Left renal pelvis (tissue), 4 donors: ENCODE measurements around the gene INPP5A. TPM values are rescaled to one million over a fixed set of nuclear protein-coding genes. Genes with fewer than 3 reads are reported as not detected.
"Not testable (repeated sequence)": the region's sequence is repeated elsewhere in the genome, so short reads cannot be mapped to it uniquely, and the experiment has no call there.

Source experiments
- DNase-seq, 4 donors: peaks; one replicate each; pipeline ENCODE4 v3.0.0-alpha.2; 2013; ENCODE audit warnings: low read depth in 4 of 4, low spot score in 3 of 4
- polyA plus RNA-seq, 4 donors: library from polyadenylated mRNA; unstranded; fragments of 120-200 nt; gene quantifications; one replicate each; pipeline ENCODE4 v1.2.1, GENCODE V29; 2013; ENCODE audit not compliant: insufficient read length in 4 of 4

The INPP5A gene
- polyA plus RNA-seq, 4 donors, result 29.0 to 40.2 (median 35.5) TPM

GRCh38 chr10:132699411-132700155 lies 162.0 kb downstream of the INPP5A start:
- DNase-seq, result no peak

- DNase-seq, result no peak
These were observed 162.8 kb downstream of the INPP5A start for GRCh38 chr10:132700156-132701098.

GRCh38 chr10:132701099-132701845 lies 163.7 kb downstream of the INPP5A start:
- DNase-seq, result no peak

GRCh38 chr10:132701846-132702190 lies 164.2 kb downstream of the INPP5A start:
- DNase-seq, result no peak

DNA sequence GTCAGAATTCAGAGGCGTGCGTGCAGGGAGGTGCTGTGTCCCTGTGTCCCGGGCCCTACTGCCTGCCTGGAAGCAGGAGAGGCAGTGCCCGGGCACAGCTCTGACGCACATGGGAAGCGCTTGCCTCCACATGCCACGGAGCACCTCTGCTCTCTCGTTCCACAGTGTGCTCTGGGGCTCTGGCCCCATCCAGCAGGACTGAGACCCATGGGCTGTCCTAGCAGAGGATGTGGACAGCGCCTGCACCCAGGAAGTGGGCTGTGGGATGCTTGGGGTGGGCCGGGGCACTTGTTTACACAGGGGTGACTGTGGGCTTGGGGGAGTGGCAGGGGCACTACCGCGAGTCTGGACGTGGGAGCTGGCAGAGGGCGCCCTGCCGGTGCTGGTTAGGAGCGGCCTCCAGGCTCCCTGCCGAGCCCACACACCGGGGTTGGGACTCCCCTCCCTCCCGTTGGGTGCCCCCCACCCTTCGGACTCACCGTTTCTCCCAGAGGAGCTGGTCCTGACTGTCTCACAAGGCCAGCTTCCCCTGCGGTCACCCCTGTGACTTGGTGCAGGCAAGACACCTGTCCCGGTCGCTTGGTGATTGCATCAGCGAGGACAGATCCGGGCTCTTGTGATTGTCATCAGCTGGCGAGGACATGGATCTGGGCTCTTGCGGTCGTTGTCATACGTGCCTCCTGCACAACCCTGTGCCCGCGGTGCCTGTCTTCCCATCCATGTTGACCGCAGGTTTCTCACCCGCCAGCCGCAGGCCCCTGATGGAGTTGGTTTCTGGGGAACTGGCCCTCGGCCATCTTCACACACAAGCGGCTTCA lies 165.2 kb downstream of the INPP5A start:
- no peak for DNase-seq

GRCh38 chr10:132703419-132704007 lies 165.9 kb downstream of the INPP5A start:
- no peak for DNase-seq

DNA sequence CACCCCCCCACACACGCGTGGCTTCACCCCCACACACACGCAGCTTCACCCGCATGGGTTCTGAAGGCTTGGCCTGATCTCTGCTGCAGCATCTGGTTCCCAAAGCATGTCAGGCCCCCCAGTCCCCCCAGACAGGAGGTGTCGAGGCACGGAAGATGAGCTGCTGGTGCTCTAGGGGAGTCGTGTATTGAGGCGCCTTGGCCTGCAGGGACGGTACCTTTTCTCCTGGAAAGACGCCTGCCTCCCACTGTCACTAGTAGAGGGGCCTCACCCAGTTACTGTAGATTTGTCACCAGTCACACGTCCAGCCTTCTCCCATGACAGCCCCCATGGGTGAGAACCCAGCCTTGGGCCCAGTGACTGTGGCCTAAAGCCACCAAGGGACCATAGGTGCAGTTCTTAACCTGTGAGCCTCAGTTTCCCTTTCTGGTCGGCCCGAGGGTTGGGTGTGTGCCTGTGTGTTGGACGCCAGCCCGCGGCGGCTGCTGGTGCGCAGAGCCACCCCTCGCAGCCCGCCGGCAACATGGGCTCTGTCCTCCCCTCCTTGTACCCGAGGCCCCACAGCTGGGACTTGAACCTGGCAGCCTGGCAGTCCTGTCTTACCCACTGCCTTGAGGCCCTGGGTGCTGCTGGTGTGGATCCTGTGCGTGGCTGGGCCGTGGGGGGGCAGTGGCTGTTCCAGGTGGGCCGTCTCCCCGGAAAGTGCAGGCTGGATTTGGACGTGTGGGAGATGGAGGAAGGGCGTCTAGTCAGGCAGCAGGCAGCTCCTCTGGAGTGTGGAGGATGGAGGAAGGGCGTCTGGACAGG lies 166.6 kb downstream of the INPP5A start:
- DNase-seq, result no peak

DNA sequence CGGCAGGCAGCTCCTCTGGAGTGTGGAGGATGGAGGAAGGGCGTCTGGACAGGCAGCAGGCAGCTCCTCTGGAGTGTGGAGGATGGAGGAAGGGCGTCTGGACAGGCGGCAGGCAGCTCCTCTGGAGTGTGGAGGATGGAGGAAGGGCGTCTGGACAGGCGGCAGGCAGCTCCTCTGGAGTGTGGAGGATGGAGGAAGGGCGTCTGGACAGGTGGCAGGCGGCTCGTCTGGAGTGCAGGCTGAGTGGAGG lies 167.2 kb downstream of the INPP5A start:
- DNase-seq, result not testable (repeated sequence)

GRCh38 chr10:132705173-132705572 lies 167.6 kb downstream of the INPP5A start:
- DNase-seq, result no peak

GRCh38 chr10:132705943-132706342 lies 168.4 kb downstream of the INPP5A start:
- no peak for DNase-seq

DNA sequence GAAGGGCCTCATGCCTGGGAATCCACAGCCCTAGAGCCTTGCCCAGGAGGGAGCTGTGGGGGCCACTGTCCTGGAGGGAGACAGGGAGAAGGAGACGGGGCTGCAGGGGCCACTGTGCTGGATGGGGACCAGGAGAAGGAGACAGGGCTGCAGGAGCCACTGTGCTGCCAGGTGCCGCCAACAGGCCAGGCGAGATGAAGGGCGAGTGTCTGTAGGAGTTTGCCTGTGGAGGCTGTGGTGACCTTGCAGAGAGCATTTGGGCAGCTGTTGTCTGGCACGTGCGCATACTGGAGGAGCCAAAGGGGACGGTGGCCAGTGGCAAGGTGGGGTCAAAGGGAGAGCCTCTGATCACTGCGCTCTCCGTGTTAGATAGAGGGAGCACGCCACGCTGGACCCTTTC lies 169.1 kb downstream of the INPP5A start:
- no peak for DNase-seq

GRCh38 chr10:132707121-132707775 lies 169.7 kb downstream of the INPP5A start:
- no peak for DNase-seq

DNA sequence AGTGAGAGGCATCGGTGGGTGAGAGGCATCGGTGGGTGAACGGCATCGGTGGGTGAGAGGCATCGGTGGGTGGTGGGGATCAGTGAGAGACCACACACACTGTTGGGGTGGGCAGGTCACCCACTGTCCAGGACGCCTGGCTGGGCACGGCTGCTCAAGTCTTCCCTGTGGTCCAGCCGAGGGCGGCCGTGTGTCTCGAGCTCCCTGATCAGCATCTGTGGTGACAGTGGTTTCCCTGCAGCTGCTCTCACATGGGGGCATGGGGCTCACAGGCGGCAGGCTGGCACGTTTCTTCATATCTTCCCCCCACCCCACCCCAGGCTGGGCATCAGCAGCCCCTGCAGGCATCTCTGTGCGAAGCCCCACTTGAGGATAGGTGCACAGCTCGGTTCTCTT lies 170.2 kb downstream of the INPP5A start:
- DNase-seq, result no peak

GRCh38 chr10:132708441-132708840 lies 170.9 kb downstream of the INPP5A start:
- no peak for DNase-seq

- no peak for DNase-seq
These were observed 171.3 kb downstream of the INPP5A start for GRCh38 chr10:132708936-132709335.

- DNase-seq, result no peak
These were observed 171.9 kb downstream of the INPP5A start for GRCh38 chr10:132709471-132709951.

- no peak for DNase-seq
These were observed 172.6 kb downstream of the INPP5A start for GRCh38 chr10:132710036-132710686.
